Caco-2 (cell line): ENCODE results near the gene FARSB. TPM values are rescaled to one million over a fixed set of nuclear protein-coding genes. Genes with fewer than 3 reads are reported as not detected.

ENCODE experiments used
- BruUV-seq: library from RNA; stranded (reverse); fragments of 400-500 nt; replicated peaks from 2 replicates; lab custom pipeline; 2021; lab: Mats Ljungman, UMichigan
- CTCF ChIA-PET: fragments of 300-600 bp; sonication (Branson Sonifier 250); formaldehyde crosslinking; loops from one replicate; lab custom pipeline; 2022; ENCODE audit warnings: antibody characterized with exemption; lab: Charles Lee
- POLR2A ChIA-PET: fragments of 300-600 bp; sonication (Branson Sonifier 250); formaldehyde crosslinking; loops from one replicate; lab custom pipeline; 2022; ENCODE audit warnings: antibody characterized with exemption; lab: Charles Lee
- DNase-seq, 2 experiments: peaks; one replicate each; pipeline versions ENCODE4 v3.0.0 to v3.0.0-alpha.2; 2020 to 2022
- H3K27me3 ChIP-seq: replicated peaks from 2 replicates; pipeline ENCODE4 v1.6.0; 2011; ENCODE audit warnings: low read length; ENCODE audit not compliant: control insufficient read depth, insufficient read depth
- H3K36me3 ChIP-seq: 2 replicates; pipeline ENCODE4 v1.5.1; 2011; ENCODE audit warnings: low read length; ENCODE audit not compliant: control insufficient read depth, insufficient read depth
- H3K4me1 ChIP-seq: fragments of 250-450 bp; sonication (Bioruptor Pico); 2 replicates; pipeline ENCODE4 v1.5.1; 2020; ENCODE audit warnings: mild to moderate bottlenecking
- H3K4me3 ChIP-seq: 2 replicates; pipeline ENCODE4 v1.5.1; 2011; ENCODE audit warnings: low read depth, mild to moderate bottlenecking, control low read depth, low read length
- H3K9me3 ChIP-seq: fragments of 250-450 bp; sonication (Bioruptor Pico); 2 replicates; pipeline ENCODE4 v1.5.1; 2020; ENCODE audit warnings: mild to moderate bottlenecking, moderate library complexity
- H3K27ac Mint-ChIP-seq: one replicate; pipeline ENCODE4 v1.8.0; 2022; ENCODE audit warnings: mixed read lengths; ENCODE audit not compliant: unreplicated experiment
- H3K27me3 Mint-ChIP-seq: one replicate; pipeline ENCODE4 v1.8.0; 2022; ENCODE audit warnings: mixed read lengths; ENCODE audit not compliant: insufficient read depth, unreplicated experiment
- H3K36me3 Mint-ChIP-seq: one replicate; pipeline ENCODE4 v1.8.0; 2022; ENCODE audit warnings: mild to moderate bottlenecking, mixed read lengths; ENCODE audit not compliant: insufficient read depth, unreplicated experiment
- H3K4me1 Mint-ChIP-seq: one replicate; pipeline ENCODE4 v1.8.0; 2022; ENCODE audit warnings: low read depth, mixed read lengths; ENCODE audit not compliant: unreplicated experiment
- H3K4me3 Mint-ChIP-seq: one replicate; pipeline ENCODE4 v1.8.0; 2022; ENCODE audit warnings: mild to moderate bottlenecking, moderate library complexity, mixed read lengths; ENCODE audit not compliant: unreplicated experiment
- H3K9me3 Mint-ChIP-seq: one replicate; pipeline ENCODE4 v1.8.0; 2022; ENCODE audit warnings: mixed read lengths; ENCODE audit not compliant: unreplicated experiment
- CTCF ChIP-seq, 2 experiments: fragments of 200-600 bp in 1 of 2; IDR thresholded peaks; 1 replicate in 1 of 2; 2 replicates in 1 of 2; pipeline versions ENCODE4 v1.5.1 to v1.8.0; 2011 to 2022; ENCODE audit warnings: antibody characterized with exemption in 1 of 2, control low read depth in 1 of 2, inconsistent platforms in 1 of 2, low read depth in 1 of 2, low read length in 1 of 2, mild to moderate bottlenecking in 1 of 2, moderate library complexity in 1 of 2; ENCODE audit not compliant: insufficient read depth in 1 of 2, severe bottlenecking in 1 of 2, unreplicated experiment in 1 of 2
- intact Hi-C: fragments of 100-400 bp; cut with micrococcal nuclease; formaldehyde crosslinking; loops from one replicate; pipeline ENCODE4 v1.10.0; 2022; ENCODE audit not compliant: unreplicated experiment
- total RNA-seq: library from RNA; stranded (reverse); gene quantifications from 2 replicates; pipeline ENCODE4 v1.2.3, GENCODE V29; 2022

FARSB gene
- total RNA-seq, 1 experiment from 2014 or later: 48.9 TPM

GRCh38 chr2:222522082-222522481 lies 133.8 kb downstream of the FARSB start:
- no peak for DNase-seq
- TF ChIP-seq CTCF (IDR thresholded peaks at IDR 0.05; ENCODE audit: insufficient read depth in 1 of 2, low read depth in 1 of 2, low read length in 1 of 2, severe bottlenecking in 1 of 2, unreplicated experiment in 1 of 2): no peak
- Mint-ChIP-seq H3K4me1 (no peaks in the 10 kb centered on the region), H3K4me3 (no peak overlapping the region), H3K27ac (no peak overlapping the region), H3K36me3 (no peaks in the 10 kb centered on the region), H3K27me3 (no peaks in the 10 kb centered on the region), H3K9me3 (no peaks in the 10 kb centered on the region)
- Histone ChIP-seq H3K4me1 (no peaks in the 10 kb centered on the region), H3K27me3 (no peaks in the 10 kb centered on the region), H3K36me3 (no peaks in the 10 kb centered on the region), H3K9me3 (no peaks in the 10 kb centered on the region), H3K4me3 (no peak overlapping the region)
- intact Hi-C loops: no loop called here
- ChIA-PET CTCF (no interaction called here), POLR2A (no interaction called here)
- no TSS peak for BruUV-seq

GRCh38 chr2:222521099-222521498 lies 134.8 kb downstream of the FARSB start:
- intact Hi-C loops: no loop called here
- no peak for TF ChIP-seq CTCF (IDR thresholded peaks at IDR 0.05; ENCODE audit: insufficient read depth in 1 of 2, low read depth in 1 of 2, low read length in 1 of 2, severe bottlenecking in 1 of 2, unreplicated experiment in 1 of 2)
- H3K4me1 Mint-ChIP-seq: no peaks in the 10 kb centered on the region
- H3K4me3 Mint-ChIP-seq: no peak overlapping the region
- no peaks in the 10 kb centered on the region for H3K36me3 Mint-ChIP-seq
- H3K27ac Mint-ChIP-seq: no peak overlapping the region
- no peaks in the 10 kb centered on the region for H3K9me3 Mint-ChIP-seq
- Histone ChIP-seq H3K4me1 (no peaks in the 10 kb centered on the region), H3K27me3 (no peaks in the 10 kb centered on the region), H3K4me3 (no peak overlapping the region), H3K36me3 (no peaks in the 10 kb centered on the region), H3K9me3 (no peaks in the 10 kb centered on the region)
- POLR2A ChIA-PET: no interaction called here
- CTCF ChIA-PET: no interaction called here
- BruUV-seq: no TSS peak
- no peaks in the 10 kb centered on the region for H3K27me3 Mint-ChIP-seq
- DNase-seq: no peak

Other genes with a start within 250 kb of the FARSB start
- gene SGPP2, start 231.5 kb downstream of the FARSB start, total RNA-seq: not detected in 2 replicates
- not detected in 2 replicates for gene MOGAT1, start 15.6 kb upstream of the FARSB start, total RNA-seq
- gene ACSL3, start 204.9 kb upstream of the FARSB start, total RNA-seq: 181 and 185 TPM in 2 replicates